Panc1 (cell line): ENCODE results near the gene ZFR2. TPM values are rescaled to one million over a fixed set of nuclear protein-coding genes. Genes with fewer than 3 reads are reported as not detected.

Experiments
- ATAC-seq: fragments of 200-7000 bp; cut with Tn5 transposase; 2 replicates; pipeline ENCODE4 v1.9.1; 2020; ENCODE audit warnings: mild to moderate bottlenecking, moderate library complexity
- BruUV-seq: library from RNA; stranded (reverse); fragments of 400-500 nt; replicated peaks from 2 replicates; lab custom pipeline; 2021; lab: Mats Ljungman, UMichigan
- CTCF ChIA-PET: fragments of 300-600 bp; sonication (Branson Sonifier 250); formaldehyde crosslinking; loops from one replicate; lab custom pipeline; 2022; ENCODE audit warnings: antibody characterized with exemption; lab: Charles Lee
- POLR2A ChIA-PET: fragments of 300-600 bp; sonication (Branson Sonifier 250); formaldehyde crosslinking; loops from one replicate; lab custom pipeline; 2022; ENCODE audit warnings: antibody characterized with exemption; lab: Charles Lee
- DNase-seq: peaks from one replicate; pipeline ENCODE4 v3.0.0-alpha.2; 2010; ENCODE audit warnings: low read depth, low spot score
- H3K27ac ChIP-seq: 2 replicates; pipeline ENCODE4 v1.5.1; 2011; ENCODE audit warnings: mild to moderate bottlenecking, low read length, inconsistent platforms
- H3K27me3 ChIP-seq: fragments of 200-500 bp; sonication (Bioruptor generic); 2 replicates; pipeline ENCODE4 v1.6.0; 2014; ENCODE audit warnings: low read length, inconsistent platforms; ENCODE audit not compliant: control insufficient read depth, insufficient read depth
- H3K36me3 ChIP-seq: fragments of 200-500 bp; sonication (Bioruptor generic); 2 replicates; pipeline ENCODE4 v1.5.1; 2014; ENCODE audit warnings: inconsistent platforms, mild to moderate bottlenecking, low read length, moderate library complexity; ENCODE audit not compliant: control insufficient read depth, insufficient read depth
- H3K4me1 ChIP-seq: 2 replicates; pipeline ENCODE4 v1.5.1; 2011; ENCODE audit warnings: inconsistent platforms, mild to moderate bottlenecking, low read length, moderate library complexity; ENCODE audit not compliant: control insufficient read depth, insufficient read depth
- H3K4me3 ChIP-seq, 2 experiments: 2 replicates each; pipeline ENCODE4 v1.5.1; 2011 to 2012; ENCODE audit warnings: low read depth in 2 of 2, low read length in 2 of 2, mild to moderate bottlenecking in 2 of 2, inconsistent platforms in 1 of 2, moderate library complexity in 1 of 2
- H3K9me3 ChIP-seq: fragments of 200-500 bp; sonication (Bioruptor generic); 2 replicates; pipeline ENCODE4 v1.5.1; 2014; ENCODE audit warnings: low read depth, mild to moderate bottlenecking, inconsistent platforms, low read length, moderate library complexity; ENCODE audit not compliant: control insufficient read depth, insufficient read depth
- CTCF ChIP-seq: fragments of 450-650 bp; IDR thresholded peaks from 2 replicates; pipeline ENCODE4 v1.5.1; 2017; ENCODE audit warnings: mild to moderate bottlenecking
- POLR2AphosphoS5 ChIP-seq: IDR thresholded peaks from 2 replicates; pipeline ENCODE4 v1.6.1; 2012; ENCODE audit warnings: mild to moderate bottlenecking, low read depth, low read length, moderate library complexity
- SIN3A ChIP-seq: IDR thresholded peaks from 2 replicates; pipeline ENCODE4 v1.6.1; 2012; ENCODE audit warnings: low read depth, mild to moderate bottlenecking, low read length, moderate library complexity, borderline replicate concordance; ENCODE audit not compliant: insufficient read depth
- TCF7L2 ChIP-seq: IDR thresholded peaks from 2 replicates; pipeline ENCODE4 v1.6.1; 2011; ENCODE audit warnings: mild to moderate bottlenecking, low read depth, low read length, inconsistent platforms
- in situ Hi-C: cut with HindIII; loops from 2 replicates; pipeline ENCODE4 v1.10.0; 2016; ENCODE audit warnings: low sequenced_read_pairs, low pct_unique_long_range_greater_than_20kb
- intact Hi-C: fragments of 100-400 bp; cut with micrococcal nuclease; formaldehyde crosslinking; loops from one replicate; pipeline ENCODE4 v1.10.0; 2022; ENCODE audit not compliant: unreplicated experiment
- total RNA-seq: library from RNA; stranded (reverse); gene quantifications from one replicate; pipeline ENCODE4 v1.2.1, GENCODE V29; 2021; ENCODE audit not compliant: unreplicated experiment

ZFR2 gene
- total RNA-seq, 1 experiment from 2014 or later: 0.74 TPM

- in situ Hi-C loops: no loop called here
Measured at GRCh38 chr19:3849092-3849491, 19.7 kb downstream of the ZFR2 start.

GRCh38 chr19:3844596-3844995 is 24.2 kb downstream of the ZFR2 start:
- Histone ChIP-seq H3K9me3 (no peaks in the 10 kb centered on the region), H3K27me3 (no peaks in the 10 kb centered on the region), H3K27ac (no peak overlapping the region), H3K36me3 (no peaks in the 10 kb centered on the region), H3K4me1 (no peaks in the 10 kb centered on the region), H3K4me3 (no peak overlapping the region)
- DNase-seq (no peak), ATAC-seq (no peak)
- BruUV-seq: no TSS peak
- intact Hi-C loops: no loop called here
- TF ChIP-seq POLR2AphosphoS5: no peak
- CTCF ChIA-PET: no interaction called here
- in situ Hi-C loops: no loop called here
- POLR2A ChIA-PET: no interaction called here

More at GRCh38 chr19:3849092-3849491, 19.7 kb downstream of the ZFR2 start:
- intact Hi-C loops: no loop called here
- Histone ChIP-seq H3K27ac (no peak overlapping the region), H3K4me1 (no peaks in the 10 kb centered on the region), H3K4me3 (no peak overlapping the region), H3K36me3 (no peaks in the 10 kb centered on the region), H3K27me3 (no peaks in the 10 kb centered on the region), H3K9me3 (peaks cover 4% of the 10 kb centered on the region; the same call in 1 of the 2 replicates)
- no TSS peak for BruUV-seq
- ChIA-PET CTCF (interaction anchor here (0.8 to 1.2 kb wide), 4 partner anchors 14 to 120 kb away, joined by 3 to 4 read pairs (median 3); no protein-coding TSS in a partner anchor), POLR2A (interaction anchor here (0.6 kb wide), 1 partner anchor 85 kb away, joined by 13 read pairs; no protein-coding TSS in a partner anchor)
- DNase-seq (no peak), ATAC-seq (peak; percentile 93)
- TF ChIP-seq TCF7L2 (no peak), CTCF (peak; percentile 77; the same call in 1 of the 2 replicates)

DNA sequence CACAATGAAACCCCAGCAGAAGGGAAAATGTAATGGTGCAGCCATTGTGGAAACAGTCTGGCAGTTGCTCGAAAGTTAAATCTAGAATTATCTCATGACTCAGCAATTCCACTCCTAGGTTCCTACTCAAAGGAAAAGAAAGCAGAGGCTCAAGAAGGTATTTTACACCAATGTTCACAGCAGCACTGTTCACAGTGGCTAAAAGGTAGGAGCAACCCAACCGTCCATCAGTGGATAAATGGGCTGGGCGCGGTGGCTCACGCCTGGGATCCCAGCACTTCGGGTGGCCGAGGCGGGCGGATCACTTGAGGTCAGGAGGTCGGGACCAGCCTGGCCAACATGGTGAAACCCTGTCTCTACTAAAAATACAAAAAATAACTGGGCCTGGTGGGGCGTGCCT is 25.9 kb downstream of the ZFR2 start:
- no peaks in the 10 kb centered on the region for H3K4me1 ChIP-seq
- intact Hi-C loops (no loop called here), in situ Hi-C loops (no loop called here)
- TF ChIP-seq TCF7L2 (no peak), SIN3A (no peak), POLR2AphosphoS5 (no peak), CTCF (no peak)
- no peaks in the 10 kb centered on the region for H3K27me3 ChIP-seq
- CTCF ChIA-PET: interaction anchor here (0.6 kb wide), 1 partner anchor 80 kb away, joined by 3 read pairs; no protein-coding TSS in a partner anchor
- POLR2A ChIA-PET: no interaction called here
- DNase-seq (no peak), ATAC-seq (no peak)
- no peaks in the 10 kb centered on the region for H3K36me3 ChIP-seq
- H3K9me3 ChIP-seq: no peaks in the 10 kb centered on the region
- no peak overlapping the region for H3K27ac ChIP-seq
- no peak overlapping the region for H3K4me3 ChIP-seq
- no TSS peak for BruUV-seq
